H1 (cell line): Measurements from ENCODE around the gene SLC44A5. TPM values are rescaled to one million over a fixed set of nuclear protein-coding genes. Genes with fewer than 3 reads are reported as not detected.

ENCODE experiments used
- JUND ChIP-seq: IDR thresholded peaks from 2 replicates; pipeline ENCODE4 v1.6.1; 2011; ENCODE audit warnings: mild to moderate bottlenecking, improper control_type of control experiment, low read length
- SIX5 ChIP-seq: IDR thresholded peaks from 2 replicates; pipeline ENCODE4 v1.6.1; 2011; ENCODE audit warnings: mild to moderate bottlenecking, low read depth, low read length
- ZNF274 ChIP-seq: IDR thresholded peaks from 2 replicates; pipeline ENCODE4 v1.7.0; 2012; ENCODE audit warnings: low read length, borderline replicate concordance; ENCODE audit errors: extremely low read depth
- polyA plus RNA-seq, 7 experiments: library from polyadenylated mRNA; depleted of rRNA in 3 of 7; stranded (reverse) in 5 of 7; unstranded in 2 of 7; fragments of >200 nt in 5 of 7; fragments of 200-250 nt in 2 of 7; gene quantifications; 1 replicate in 5 of 7; 2 replicates in 1 of 7; 4 replicates in 1 of 7; pipeline versions ENCODE4 v1.2.1 to v1.2.3, GENCODE V29; 2011 to 2013; ENCODE audit warnings: missing spikeins in 2 of 7, mixed read lengths in 2 of 7
- total RNA-seq: library from RNA; stranded (reverse); fragmentation: NEBNext Ultra II Directional; extraction: Animal tissue kit (Norgen Biotek cat#: 25700); gene quantifications from 2 replicates; pipeline ENCODE4 v1.2.1, GENCODE V29; 2021

The SLC44A5 gene
- total and polyA plus RNA-seq, 2 of the 8 experiments (the other 6 are each of a cell fraction or from before 2014, with no cell fraction given) = 1.8 to 3.3 TPM

GRCh38 chr1:75170981-75171380 is 439.9 kb downstream of the SLC44A5 start (continued):
- no peak for TF ChIP-seq SIX5
- no peak for TF ChIP-seq JUND
- TF ChIP-seq ZNF274 = no peak
